DMS153 treated with DMSO at 0.1 percent for 48 hours (cell line): ENCODE results near the gene WSCD1.

Source experiments
- DNase-seq: peaks from one replicate; lab custom pipeline; 2025; ENCODE audit not compliant: unreplicated experiment; lab: John Stamatoyannopoulos, UW

WSCD1 gene

GRCh38 chr17:6069539-6070429 is at the start of gene WSCD1:
WSCD1 (plus strand) TSS chr17:6070379; CDS start chr17:6080659, 10,280 bp downstream.
- DNase-seq: no peak

DNA sequence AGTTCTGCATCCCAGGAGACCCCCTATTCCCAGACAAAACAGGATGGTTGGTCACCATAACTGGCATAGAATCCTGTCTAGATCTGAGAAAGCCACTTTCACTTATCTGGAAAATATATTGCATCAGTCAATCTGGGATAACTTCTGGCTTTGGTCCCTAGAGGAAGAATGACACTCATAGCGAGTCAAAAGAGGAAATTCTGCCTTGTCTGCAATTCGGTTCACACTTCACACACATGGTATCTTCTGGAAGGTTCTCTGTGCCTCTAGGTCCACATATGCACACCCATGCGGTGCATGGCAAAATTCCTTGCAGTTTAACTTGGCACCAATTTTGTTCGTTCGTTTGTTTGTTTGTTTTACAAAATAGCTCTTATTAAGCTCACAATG is 49.2 kb upstream of the WSCD1 start:
- DNase-seq: no peak

- DNase-seq: no peak
These were observed 48.6 kb upstream of the WSCD1 start for GRCh38 chr17:6021627-6022026.

- no peak for DNase-seq
These were observed 46.9 kb upstream of the WSCD1 start for GRCh38 chr17:6023036-6023831.

- DNase-seq: no peak
These were observed 45.6 kb upstream of the WSCD1 start for GRCh38 chr17:6024576-6024975.

DNA sequence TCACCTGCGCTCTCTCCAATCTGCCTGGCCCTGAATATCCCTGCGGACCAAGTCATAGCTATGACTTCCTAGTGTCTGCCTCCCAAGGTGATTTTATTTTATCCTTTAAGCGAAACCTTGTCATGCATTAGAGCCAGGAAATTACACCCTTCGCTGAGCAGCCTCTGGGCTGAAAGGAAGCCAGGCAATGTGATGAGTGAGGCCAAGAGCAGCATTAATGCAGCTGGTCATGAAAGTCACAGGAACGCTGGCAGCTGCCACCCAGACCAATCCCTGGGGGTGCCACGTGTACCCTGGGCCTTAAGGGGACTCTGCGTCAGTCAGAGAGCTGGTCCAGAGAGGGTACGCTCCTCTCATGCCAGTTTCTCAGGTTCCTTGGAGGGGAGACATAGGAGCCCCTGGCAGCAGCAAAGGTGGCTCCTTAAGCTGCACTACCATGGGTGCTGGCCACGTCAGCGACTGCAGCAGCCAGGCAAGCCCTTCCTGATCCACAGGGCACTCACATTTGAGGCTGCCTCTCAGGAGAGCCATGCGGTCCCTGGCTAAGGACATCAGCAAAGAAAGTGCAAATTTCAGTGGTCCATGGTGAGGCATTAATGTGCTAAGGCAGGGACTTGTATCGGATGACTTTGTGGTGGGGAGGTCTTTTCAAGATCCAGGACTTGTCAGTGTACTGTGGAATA is 42.7 kb upstream of the WSCD1 start:
- no peak for DNase-seq

DNA sequence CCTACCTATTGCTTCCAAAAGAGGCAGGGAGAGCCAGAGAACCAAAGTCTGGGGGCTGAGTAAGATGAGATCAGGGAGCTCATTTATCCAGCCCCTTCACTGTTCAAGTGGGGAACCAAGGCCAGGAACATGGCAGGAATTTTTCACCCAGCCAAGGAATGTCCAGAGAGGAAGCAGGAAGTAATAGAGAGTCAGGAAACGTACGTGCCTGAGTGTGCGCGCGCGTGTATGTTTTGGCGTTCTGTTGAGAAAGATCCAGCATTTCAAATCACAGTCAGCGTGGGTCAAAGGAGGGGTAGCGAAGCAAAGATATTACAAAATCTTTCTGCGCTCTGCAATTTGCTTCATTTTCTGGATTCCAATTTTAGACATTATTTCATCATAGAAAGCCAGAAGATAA is 41.9 kb upstream of the WSCD1 start:
- DNase-seq: no peak

- no peak for DNase-seq
These were observed 34.3 kb upstream of the WSCD1 start for GRCh38 chr17:6035801-6036394.

DNA sequence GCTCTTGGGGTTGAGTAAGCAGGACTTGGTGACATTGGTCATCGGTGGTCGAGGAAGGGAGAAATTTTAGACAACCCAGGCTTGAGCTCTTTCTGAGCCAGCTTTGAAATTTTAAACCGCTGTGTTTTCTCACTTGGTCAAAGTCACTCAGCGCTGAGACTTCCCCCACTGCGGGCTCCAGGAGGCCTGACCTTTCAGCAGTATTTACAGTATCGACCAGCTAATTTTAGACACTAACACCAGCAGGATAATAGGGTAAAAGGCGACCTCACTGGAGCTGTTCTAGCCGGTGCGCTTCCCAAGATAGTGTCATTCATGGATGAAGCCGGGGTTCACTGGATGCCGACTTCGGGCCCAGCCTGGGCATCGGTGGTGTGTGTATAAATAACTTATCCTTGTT is 29.7 kb upstream of the WSCD1 start:
- DNase-seq: no peak

DNA sequence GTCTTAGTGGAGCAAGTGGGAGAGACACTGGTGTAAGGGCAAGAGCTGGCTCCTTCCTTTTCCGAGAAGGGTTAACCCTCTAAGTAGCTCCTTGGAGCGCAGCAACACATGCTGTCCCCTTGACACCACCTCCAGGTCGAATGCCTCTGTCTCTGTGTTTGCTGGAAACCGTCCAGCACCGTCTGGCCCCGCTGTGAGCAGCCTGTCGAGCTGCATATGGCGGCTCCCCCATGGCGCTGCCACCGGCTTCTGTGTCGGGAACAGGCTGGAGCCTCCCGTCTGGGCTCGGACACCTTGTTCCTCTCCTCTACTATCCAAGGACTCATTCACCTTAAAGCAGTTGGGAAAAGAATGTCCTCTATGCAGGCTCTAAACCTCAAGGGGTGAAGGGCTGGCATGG is 28.9 kb upstream of the WSCD1 start:
- no peak for DNase-seq

DNA sequence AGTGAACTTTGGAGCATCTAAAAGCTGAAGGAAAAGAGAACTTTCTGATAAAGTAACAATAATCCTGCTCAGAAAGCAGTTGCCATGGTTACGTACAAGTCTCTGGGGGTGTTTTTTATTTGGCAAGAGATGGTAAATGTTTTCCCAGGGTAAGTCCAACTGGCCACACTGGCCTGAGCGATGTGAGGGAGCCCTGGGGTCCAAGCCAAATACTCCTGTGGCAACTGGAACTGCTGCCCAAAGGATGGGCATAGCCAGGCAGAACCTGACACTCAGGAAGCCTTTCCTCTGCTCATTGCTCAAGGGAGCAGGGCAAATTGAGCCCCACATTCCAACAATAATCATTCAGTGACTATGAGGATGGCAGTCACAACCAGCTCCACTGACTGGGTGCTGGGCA is 26.8 kb upstream of the WSCD1 start:
- DNase-seq: no peak

DNA sequence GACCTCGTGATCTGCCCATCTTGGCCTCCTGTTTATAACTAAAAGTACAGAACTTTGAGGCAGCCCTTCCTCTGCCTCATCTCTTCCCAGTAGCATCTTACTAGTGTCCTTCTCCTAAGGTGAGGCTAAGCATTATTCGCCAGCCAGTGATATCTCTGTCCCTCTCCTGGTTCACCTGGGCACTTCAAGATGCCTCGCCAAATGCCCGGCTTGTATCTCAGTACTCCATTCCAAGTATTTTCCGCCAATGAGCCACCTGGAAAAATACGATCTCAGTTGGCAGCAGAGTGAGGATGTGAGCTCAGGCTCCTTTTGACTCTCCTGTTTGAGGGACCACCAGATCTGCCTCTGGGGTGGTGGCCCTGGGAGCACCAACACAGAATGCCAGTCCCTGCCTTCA is 25.9 kb upstream of the WSCD1 start:
- DNase-seq: no peak

DNA sequence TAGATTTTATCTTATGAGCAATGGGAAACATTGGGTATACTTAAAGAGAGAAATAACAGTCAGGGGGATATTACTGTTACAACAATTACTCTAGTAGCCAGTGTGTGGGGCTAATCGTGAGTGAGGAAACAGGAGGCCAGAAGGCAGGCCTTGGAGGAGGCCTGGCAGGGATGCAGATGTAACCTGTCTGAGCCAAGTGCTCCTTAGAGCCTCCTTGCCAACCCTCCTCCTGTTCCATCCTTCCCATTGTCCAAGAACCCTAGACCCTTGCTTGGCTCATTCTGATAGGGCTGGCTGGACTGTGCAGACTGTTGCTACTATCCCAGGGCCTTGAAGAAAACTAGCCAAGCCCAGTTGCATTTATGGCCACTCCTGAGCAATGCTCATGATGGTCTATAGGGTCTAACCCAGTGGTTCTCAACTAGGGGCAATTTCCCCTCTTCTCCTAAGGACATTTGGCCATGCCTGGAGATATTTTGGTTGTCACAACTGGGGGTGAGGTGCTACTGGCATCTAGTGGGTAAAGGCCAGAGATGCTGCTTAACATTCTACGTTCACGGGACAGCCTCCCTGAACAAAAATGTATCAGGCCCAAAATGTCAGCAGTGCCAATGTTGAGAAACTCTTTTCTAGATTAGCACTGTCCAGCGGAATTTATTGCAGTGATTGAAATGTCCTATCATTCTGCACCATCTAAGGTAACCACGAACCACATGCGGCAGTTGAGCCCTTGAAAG is 24.4 kb upstream of the WSCD1 start:
- DNase-seq: no peak

- DNase-seq: no peak
These were observed 23.7 kb upstream of the WSCD1 start for GRCh38 chr17:6046431-6046830.

DNA sequence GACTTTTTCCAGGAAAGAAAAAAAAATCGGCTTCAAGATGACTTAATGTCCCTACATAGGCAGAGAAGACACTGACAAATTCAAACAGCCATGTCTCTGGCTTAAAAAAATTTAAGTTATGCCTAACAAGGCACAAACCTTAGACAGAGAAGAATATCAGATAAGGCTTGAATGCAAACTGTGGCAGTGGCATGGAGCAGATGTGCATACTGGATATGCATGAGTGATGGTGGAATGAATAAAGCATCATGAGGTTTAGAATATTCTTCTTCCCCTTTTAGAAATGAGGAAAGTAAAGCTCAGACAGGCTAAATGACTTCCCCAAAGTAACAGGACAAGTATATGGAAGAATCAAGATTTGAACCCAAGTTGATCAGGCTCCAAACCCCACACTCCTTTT is 23.2 kb upstream of the WSCD1 start:
- no peak for DNase-seq

GRCh38 chr17:6047966-6048365 is 22.2 kb upstream of the WSCD1 start:
- no peak for DNase-seq

GRCh38 chr17:6048486-6048885 is 21.7 kb upstream of the WSCD1 start:
- DNase-seq: no peak

GRCh38 chr17:6052926-6053325 is 17.3 kb upstream of the WSCD1 start:
- no peak for DNase-seq

- DNase-seq: no peak
These were observed 15.8 kb upstream of the WSCD1 start for GRCh38 chr17:6054372-6054771.

DNA sequence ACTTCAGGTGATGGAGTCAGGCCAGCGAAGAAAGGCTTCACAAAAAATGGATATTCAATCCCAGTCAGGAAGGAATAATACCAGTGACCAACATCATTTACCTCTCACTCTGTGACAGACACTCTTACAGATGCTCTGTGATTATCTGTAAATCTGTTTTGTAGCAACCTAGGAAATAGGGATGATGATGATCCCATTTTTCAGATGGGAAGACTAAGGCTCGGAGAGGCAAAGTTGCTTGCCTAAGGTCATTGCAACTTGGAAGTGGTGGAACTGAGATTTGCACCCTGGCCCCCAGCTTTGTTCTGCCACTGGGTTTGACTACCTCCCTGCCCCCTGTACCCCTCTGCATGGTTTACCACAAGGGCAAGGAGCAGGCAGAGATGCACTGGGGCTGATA is 14.1 kb upstream of the WSCD1 start:
- DNase-seq: no peak

DNA sequence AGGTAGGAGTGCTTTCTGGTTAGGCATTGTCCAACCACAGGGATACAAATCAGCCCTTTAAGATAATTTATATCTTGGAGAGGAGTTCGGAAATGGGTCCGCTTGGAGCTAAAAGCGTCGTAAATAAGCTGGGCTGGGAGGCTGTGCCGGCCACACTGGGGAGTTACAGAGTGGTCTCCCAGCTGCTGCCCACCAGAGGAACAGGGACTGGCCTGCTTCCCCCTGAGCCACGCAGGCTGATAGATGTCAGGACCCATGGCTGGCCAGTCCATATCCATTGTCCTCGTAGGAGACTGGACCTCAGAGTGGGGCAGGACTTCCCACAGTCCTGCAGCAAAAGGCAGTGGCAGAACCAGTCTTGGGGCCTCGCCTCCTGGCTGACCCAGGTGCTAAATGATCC is 12.6 kb upstream of the WSCD1 start:
- no peak for DNase-seq
